Astrocyte (in vitro differentiated cells and primary cell): ENCODE results near the gene LPIN3.

ENCODE experiments used
- EZH2 ChIP-seq: IDR thresholded peaks from 2 replicates; pipeline ENCODE4 v1.6.1; 2012; ENCODE audit warnings: mild to moderate bottlenecking, low read length, inconsistent platforms; ENCODE audit not compliant: insufficient read depth
- TF ChIP-seq, protein P1 (sequence below): IDR thresholded peaks from 2 replicates; pipeline ENCODE4 v1.5.1; 2011; ENCODE audit warnings: low read depth, mild to moderate bottlenecking, inconsistent platforms, low read length, moderate library complexity; ENCODE audit not compliant: insufficient read depth

DNA sequence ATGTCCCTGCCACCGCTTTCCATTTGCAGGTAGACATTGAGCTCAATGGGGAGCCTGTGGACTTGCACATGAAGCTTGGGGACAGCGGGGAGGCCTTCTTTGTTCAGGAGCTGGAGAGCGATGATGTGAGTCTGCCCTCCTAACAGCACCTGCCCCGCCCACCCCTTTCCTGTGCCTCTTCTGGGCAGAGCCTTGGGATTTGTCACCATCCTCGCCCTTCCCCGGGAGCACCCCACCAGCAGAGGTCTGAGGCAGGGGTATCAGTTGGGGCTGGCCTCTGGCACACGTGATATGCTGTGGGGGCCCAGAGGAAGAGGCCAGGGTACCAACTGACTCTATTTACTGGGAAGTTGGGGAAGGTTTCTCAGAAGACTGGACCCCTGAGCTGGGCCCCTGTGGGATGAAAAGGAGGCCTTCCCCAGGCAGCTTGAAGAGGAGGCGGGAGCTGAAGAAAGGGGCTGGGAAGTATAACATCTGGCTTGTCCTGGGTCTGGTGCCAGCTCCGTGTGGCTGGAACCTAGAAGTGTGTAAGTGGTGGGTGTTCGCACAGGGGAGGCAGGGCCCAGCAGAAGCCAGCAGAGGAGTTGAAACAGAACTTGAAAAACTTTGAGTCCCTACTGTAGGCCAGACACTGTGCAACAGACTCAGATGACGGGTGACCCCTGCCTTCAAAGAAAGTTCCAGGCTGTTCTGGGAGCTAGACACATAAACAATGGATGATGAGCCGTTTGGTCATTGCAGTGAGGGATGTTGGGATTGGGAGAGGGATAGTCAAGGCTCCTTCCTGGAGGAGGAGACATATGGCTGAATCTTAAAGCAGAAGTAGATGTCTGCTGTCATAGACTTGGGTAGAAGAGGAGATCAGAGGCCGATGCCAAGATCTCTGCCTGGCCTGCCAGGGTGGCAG, 7.2 kb downstream of the LPIN3 start:
- TF ChIP-seq, protein P1, sequence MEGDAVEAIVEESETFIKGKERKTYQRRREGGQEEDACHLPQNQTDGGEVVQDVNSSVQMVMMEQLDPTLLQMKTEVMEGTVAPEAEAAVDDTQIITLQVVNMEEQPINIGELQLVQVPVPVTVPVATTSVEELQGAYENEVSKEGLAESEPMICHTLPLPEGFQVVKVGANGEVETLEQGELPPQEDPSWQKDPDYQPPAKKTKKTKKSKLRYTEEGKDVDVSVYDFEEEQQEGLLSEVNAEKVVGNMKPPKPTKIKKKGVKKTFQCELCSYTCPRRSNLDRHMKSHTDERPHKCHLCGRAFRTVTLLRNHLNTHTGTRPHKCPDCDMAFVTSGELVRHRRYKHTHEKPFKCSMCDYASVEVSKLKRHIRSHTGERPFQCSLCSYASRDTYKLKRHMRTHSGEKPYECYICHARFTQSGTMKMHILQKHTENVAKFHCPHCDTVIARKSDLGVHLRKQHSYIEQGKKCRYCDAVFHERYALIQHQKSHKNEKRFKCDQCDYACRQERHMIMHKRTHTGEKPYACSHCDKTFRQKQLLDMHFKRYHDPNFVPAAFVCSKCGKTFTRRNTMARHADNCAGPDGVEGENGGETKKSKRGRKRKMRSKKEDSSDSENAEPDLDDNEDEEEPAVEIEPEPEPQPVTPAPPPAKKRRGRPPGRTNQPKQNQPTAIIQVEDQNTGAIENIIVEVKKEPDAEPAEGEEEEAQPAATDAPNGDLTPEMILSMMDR, result no peak
- TF ChIP-seq EZH2, result no peak
